GM12878 (cell line): Measurements from ENCODE around the gene MAPKBP1. TPM values are rescaled to one million over a fixed set of nuclear protein-coding genes. Genes with fewer than 3 reads are reported as not detected.

Experiments used
- ATAC-seq: fragments of 200-7000 bp; cut with Tn5 transposase; 3 replicates; pipeline ENCODE4 v1.9.1; 2020; ENCODE audit warnings: mild to moderate bottlenecking, moderate library complexity
- BruUV-seq: library from RNA; stranded (reverse); fragments of 400-500 nt; replicated peaks from 2 replicates; lab custom pipeline; 2021; lab: Mats Ljungman, UMichigan
- CTCF ChIA-PET: fragments of 300-600 bp; sonication (Branson Sonifier 250); formaldehyde crosslinking; extraction: SDS; loops from one replicate; lab custom pipeline; 2021; ENCODE audit warnings: inconsistent platforms; lab: Yijun Ruan, JAX
- POLR2A ChIA-PET: fragments of 350-600 bp; formaldehyde crosslinking; extraction: SDS; loops from one replicate; lab custom pipeline; 2021; ENCODE audit warnings: inconsistent platforms; lab: Charles Lee
- RAD21 ChIA-PET: fragments of 300-600 bp; sonication (Branson Sonifier 250); formaldehyde crosslinking; loops from one replicate; lab custom pipeline; 2023; ENCODE audit warnings: antibody characterized with exemption; ENCODE audit not compliant: unreplicated experiment; lab: Charles Lee
- SMC1A ChIA-PET: fragments of 300-600 bp; sonication (Branson Sonifier 250); formaldehyde crosslinking; loops from one replicate; lab custom pipeline; 2023; ENCODE audit not compliant: unreplicated experiment, uncharacterized antibody; lab: Charles Lee
- DNase-seq: peaks from one replicate; pipeline ENCODE4 v3.0.0-alpha.2; 2011; ENCODE audit warnings: low read depth, low spot score
- FAIRE-seq: peaks from 3 replicates; lab custom pipeline; 2011; peaks lifted over from hg19 to GRCh38; lab: Jason Lieb, UNC
- H2AFZ ChIP-seq: 2 replicates; pipeline ENCODE4 v1.6.0; 2011; ENCODE audit warnings: low read depth, low read length, control low read depth; ENCODE audit not compliant: control insufficient read depth
- H3K27ac ChIP-seq: 2 replicates; pipeline ENCODE4 v1.5.1; 2011; ENCODE audit warnings: control low read depth; ENCODE audit not compliant: control insufficient read depth, insufficient read depth
- H3K27me3 ChIP-seq, 2 experiments: replicated peaks in 1 of 2; 2 replicates each; pipeline versions ENCODE4 v1.6.0 to v1.6.1; 2011; ENCODE audit warnings: low read length in 1 of 2; ENCODE audit not compliant: control insufficient read depth in 2 of 2, insufficient read depth in 2 of 2
- H3K36me3 ChIP-seq, 2 experiments: 2 replicates each; pipeline ENCODE4 v1.5.1; 2011; ENCODE audit warnings: low read length in 1 of 2; ENCODE audit not compliant: control insufficient read depth in 2 of 2, insufficient read depth in 2 of 2
- H3K4me1 ChIP-seq: 2 replicates; pipeline ENCODE4 v1.6.1; 2011; ENCODE audit warnings: mild to moderate bottlenecking, low read length, moderate library complexity, mixed read lengths; ENCODE audit not compliant: control insufficient read depth, insufficient read depth
- H3K4me2 ChIP-seq: 2 replicates; pipeline ENCODE4 v1.6.0; 2011; ENCODE audit warnings: control low read depth; ENCODE audit not compliant: control insufficient read depth, insufficient read depth
- H3K4me3 ChIP-seq: fragments of 200-600 bp; sonication (generic); 2 replicates; pipeline ENCODE4 v1.5.1; 2016
- H3K79me2 ChIP-seq: 2 replicates; pipeline ENCODE4 v1.6.0; 2011; ENCODE audit warnings: low read length; ENCODE audit not compliant: control insufficient read depth, insufficient read depth
- H3K9ac ChIP-seq: 2 replicates; pipeline ENCODE4 v1.8.0; 2011; ENCODE audit warnings: low read length, control low read depth, mixed read lengths; ENCODE audit not compliant: control insufficient read depth, insufficient read depth
- H3K9me3 ChIP-seq: replicated peaks from 3 replicates; pipeline ENCODE4 v1.5.1; 2011; ENCODE audit warnings: mild to moderate bottlenecking, low read length; ENCODE audit not compliant: control insufficient read depth, insufficient read depth
- H4K20me1 ChIP-seq: 2 replicates; pipeline ENCODE4 v1.6.0; 2011; ENCODE audit not compliant: control insufficient read depth, insufficient read depth
- MTA2 ChIP-seq: fragments of 450-650 bp; IDR thresholded peaks from 2 replicates; pipeline ENCODE4 v1.6.1; 2016; ENCODE audit warnings: low read depth, mild to moderate bottlenecking, moderate library complexity
- RELB ChIP-seq: fragments of 450-650 bp; IDR thresholded peaks from 2 replicates; pipeline ENCODE4 v1.6.1; 2017; ENCODE audit warnings: low read depth, mild to moderate bottlenecking, moderate library complexity
- ZBTB33 ChIP-seq: fragments of 450-650 bp; IDR thresholded peaks from 2 replicates; pipeline ENCODE4 v1.6.1; 2017; ENCODE audit warnings: mild to moderate bottlenecking
- WGBS: methylation state at CpG from one replicate; pipeline ENCODE4 v1.1.6; 2016; ENCODE audit warnings: low lambda C conversion rate; ENCODE audit not compliant: insufficient replicate concordance, insufficient coverage; ENCODE audit errors: missing lambda C conversion rate; 5-methylcytosine and 5-hydroxymethylcytosine counted together
- in situ Hi-C: fragments of 300-500 bp; cut with MboI; formaldehyde crosslinking; loops from 9 replicates; pipeline ENCODE4 v1.14.3; 2018; ENCODE audit warnings: mixed read lengths
- intact Hi-C: fragments of 100-400 bp; cut with micrococcal nuclease; formaldehyde crosslinking; loops from one replicate; pipeline ENCODE4 v1.14.2; 2022; ENCODE audit not compliant: unreplicated experiment
- polyA plus RNA-seq, 11 experiments: library from polyadenylated mRNA; depleted of rRNA in 4 of 11; unstranded in 6 of 11; stranded (reverse) in 5 of 11; fragments of >200 nt; fragmentation: Nextera tagmentation in 4 of 11; fragmentation: Illumina TruSeq in 1 of 11; extraction: Ambion mirVana in 4 of 11; extraction: Trizol in 1 of 11; gene quantifications; 1 replicate in 1 of 11; 2 replicates in 10 of 11; pipeline versions ENCODE4 v1.2.1 to v1.2.3, GENCODE V29; 2011 to 2016; ENCODE audit warnings: inconsistent platforms in 2 of 11, missing spikeins in 2 of 11, low read depth in 1 of 11
- total RNA-seq, 4 experiments: library from RNA; depleted of rRNA in 3 of 4; stranded (reverse); fragments of >200 nt in 3 of 4; fragmentation: Illumina TruSeq in 1 of 4; extraction: Trizol in 1 of 4; gene quantifications; 2 replicates each; pipeline versions ENCODE4 v1.2.1 to v1.2.3, GENCODE V29; 2013 to 2021

The MAPKBP1 gene
- total and polyA plus RNA-seq, 10 of the 15 experiments (the other 5 are each of a cell fraction or from before 2014, with no cell fraction given) = 0.44 to 19.0 (median 7.3) TPM

GRCh38 chr15:41732483-41732882 lies 41.8 kb upstream of the MAPKBP1 start:
- Histone ChIP-seq H2AFZ (no peak overlapping the region), H3K9ac (no peak overlapping the region), H3K4me1 (peaks cover 6% of the 10 kb centered on the region; the same call in 1 of the 2 replicates), H3K27ac (no peak overlapping the region), H3K79me2 (no peaks in the 10 kb centered on the region), H3K4me3 (no peak overlapping the region), H3K9me3 (no peaks in the 10 kb centered on the region), H4K20me1 (no peaks in the 10 kb centered on the region), H3K27me3 (no peaks in the 10 kb centered on the region), H3K36me3 (peaks cover 4 to 11% of the 10 kb centered on the region in 2 experiments; a peak in 3 of 4 replicates), H3K4me2 (no peak overlapping the region)
- ChIA-PET POLR2A (no interaction called here), RAD21 (interaction anchor here (0.7 kb wide), 1 partner anchor 13 kb away, joined by 4 read pairs; no protein-coding TSS in a partner anchor), CTCF (interaction anchor here (1.7 kb wide), 1 partner anchor 8 kb away, joined by 5 read pairs; no protein-coding TSS in a partner anchor), SMC1A (interaction anchor here (1.0 kb wide), 1 partner anchor 27 kb away, joined by 3 read pairs; no protein-coding TSS in a partner anchor)
- in situ Hi-C loops (no loop called here), intact Hi-C loops (no loop called here)
- no peak for TF ChIP-seq MTA2
- no peak for TF ChIP-seq RELB
- TF ChIP-seq ZBTB33 = no peak
- DNase-seq (no peak), ATAC-seq (no peak), FAIRE-seq (no peak)
- 95% methylated on average over 1 of the region's 1 CpG for WGBS
- no TSS peak for BruUV-seq
